Caco-2 (cell line): ENCODE results near the gene JPH2. TPM values are rescaled to one million over a fixed set of nuclear protein-coding genes. Genes with fewer than 3 reads are reported as not detected.
A peak's percentile ranks its signal among the peaks of the same experiment; 100 is the strongest.

Source experiments
- BruUV-seq: library from RNA; stranded (reverse); fragments of 400-500 nt; replicated peaks from 2 replicates; lab custom pipeline; 2021; lab: Mats Ljungman, UMichigan
- CTCF ChIA-PET: fragments of 300-600 bp; sonication (Branson Sonifier 250); formaldehyde crosslinking; loops from one replicate; lab custom pipeline; 2022; ENCODE audit warnings: antibody characterized with exemption; lab: Charles Lee
- POLR2A ChIA-PET: fragments of 300-600 bp; sonication (Branson Sonifier 250); formaldehyde crosslinking; loops from one replicate; lab custom pipeline; 2022; ENCODE audit warnings: antibody characterized with exemption; lab: Charles Lee
- DNase-seq, 2 experiments: peaks; one replicate each; pipeline versions ENCODE4 v3.0.0 to v3.0.0-alpha.2; 2020 to 2022
- H3K27me3 ChIP-seq: replicated peaks from 2 replicates; pipeline ENCODE4 v1.6.0; 2011; ENCODE audit warnings: low read length; ENCODE audit not compliant: control insufficient read depth, insufficient read depth
- H3K36me3 ChIP-seq: 2 replicates; pipeline ENCODE4 v1.5.1; 2011; ENCODE audit warnings: low read length; ENCODE audit not compliant: control insufficient read depth, insufficient read depth
- H3K4me1 ChIP-seq: fragments of 250-450 bp; sonication (Bioruptor Pico); 2 replicates; pipeline ENCODE4 v1.5.1; 2020; ENCODE audit warnings: mild to moderate bottlenecking
- H3K4me3 ChIP-seq: 2 replicates; pipeline ENCODE4 v1.5.1; 2011; ENCODE audit warnings: low read depth, mild to moderate bottlenecking, control low read depth, low read length
- H3K9me3 ChIP-seq: fragments of 250-450 bp; sonication (Bioruptor Pico); 2 replicates; pipeline ENCODE4 v1.5.1; 2020; ENCODE audit warnings: mild to moderate bottlenecking, moderate library complexity
- H3K27ac Mint-ChIP-seq: one replicate; pipeline ENCODE4 v1.8.0; 2022; ENCODE audit warnings: mixed read lengths; ENCODE audit not compliant: unreplicated experiment
- H3K27me3 Mint-ChIP-seq: one replicate; pipeline ENCODE4 v1.8.0; 2022; ENCODE audit warnings: mixed read lengths; ENCODE audit not compliant: insufficient read depth, unreplicated experiment
- H3K36me3 Mint-ChIP-seq: one replicate; pipeline ENCODE4 v1.8.0; 2022; ENCODE audit warnings: mild to moderate bottlenecking, mixed read lengths; ENCODE audit not compliant: insufficient read depth, unreplicated experiment
- H3K4me1 Mint-ChIP-seq: one replicate; pipeline ENCODE4 v1.8.0; 2022; ENCODE audit warnings: low read depth, mixed read lengths; ENCODE audit not compliant: unreplicated experiment
- H3K4me3 Mint-ChIP-seq: one replicate; pipeline ENCODE4 v1.8.0; 2022; ENCODE audit warnings: mild to moderate bottlenecking, moderate library complexity, mixed read lengths; ENCODE audit not compliant: unreplicated experiment
- H3K9me3 Mint-ChIP-seq: one replicate; pipeline ENCODE4 v1.8.0; 2022; ENCODE audit warnings: mixed read lengths; ENCODE audit not compliant: unreplicated experiment
- intact Hi-C: fragments of 100-400 bp; cut with micrococcal nuclease; formaldehyde crosslinking; loops from one replicate; pipeline ENCODE4 v1.10.0; 2022; ENCODE audit not compliant: unreplicated experiment
- total RNA-seq: library from RNA; stranded (reverse); gene quantifications from 2 replicates; pipeline ENCODE4 v1.2.3, GENCODE V29; 2022
- TF ChIP-seq, protein P1 (sequence below), 2 experiments: fragments of 200-600 bp in 1 of 2; IDR thresholded peaks; 1 replicate in 1 of 2; 2 replicates in 1 of 2; pipeline versions ENCODE4 v1.5.1 to v1.8.0; 2011 to 2022; ENCODE audit warnings: antibody characterized with exemption in 1 of 2, control low read depth in 1 of 2, inconsistent platforms in 1 of 2, low read depth in 1 of 2, low read length in 1 of 2, mild to moderate bottlenecking in 1 of 2, moderate library complexity in 1 of 2; ENCODE audit not compliant: insufficient read depth in 1 of 2, severe bottlenecking in 1 of 2, unreplicated experiment in 1 of 2

The JPH2 gene
- total RNA-seq, 1 experiment from 2014 or later: 10.5 TPM

DNA sequence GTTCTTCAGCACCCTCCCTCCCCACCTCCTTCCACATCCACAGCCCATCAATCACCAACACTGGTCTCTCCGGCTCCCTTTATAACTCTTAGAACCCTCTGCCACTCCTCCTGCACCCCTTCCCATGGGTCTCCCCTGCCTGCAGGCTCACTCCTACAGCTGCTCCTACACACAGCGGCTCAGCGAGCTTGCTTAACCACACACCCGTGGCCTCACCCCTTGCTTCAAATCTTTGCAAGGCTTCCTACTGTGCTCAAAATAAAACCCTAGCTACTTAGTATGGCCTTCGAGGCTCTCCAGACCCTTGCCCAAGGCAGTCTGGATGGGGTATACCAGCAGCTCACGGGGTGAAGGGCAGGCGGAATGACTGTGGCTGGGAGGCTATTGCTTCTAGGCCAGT, 63.7 kb downstream of the JPH2 start:
- no TSS peak for BruUV-seq
- Histone ChIP-seq H3K27me3 (no peaks in the 10 kb centered on the region), H3K4me1 (no peaks in the 10 kb centered on the region), H3K36me3 (no peaks in the 10 kb centered on the region), H3K4me3 (no peak overlapping the region), H3K9me3 (no peaks in the 10 kb centered on the region)
- intact Hi-C loops: no loop called here
- Mint-ChIP-seq H3K27me3 (no peaks in the 10 kb centered on the region), H3K36me3 (peaks cover 5% of the 10 kb centered on the region), H3K9me3 (no peaks in the 10 kb centered on the region), H3K27ac (no peak overlapping the region), H3K4me1 (no peaks in the 10 kb centered on the region), H3K4me3 (no peak overlapping the region)
- ChIA-PET CTCF (interaction anchor here (0.6 to 1.2 kb wide), 2 partner anchors 66 to 192 kb away, joined by 3 to 10 read pairs; no protein-coding TSS in a partner anchor), POLR2A (no interaction called here)
- TF ChIP-seq, protein P1, sequence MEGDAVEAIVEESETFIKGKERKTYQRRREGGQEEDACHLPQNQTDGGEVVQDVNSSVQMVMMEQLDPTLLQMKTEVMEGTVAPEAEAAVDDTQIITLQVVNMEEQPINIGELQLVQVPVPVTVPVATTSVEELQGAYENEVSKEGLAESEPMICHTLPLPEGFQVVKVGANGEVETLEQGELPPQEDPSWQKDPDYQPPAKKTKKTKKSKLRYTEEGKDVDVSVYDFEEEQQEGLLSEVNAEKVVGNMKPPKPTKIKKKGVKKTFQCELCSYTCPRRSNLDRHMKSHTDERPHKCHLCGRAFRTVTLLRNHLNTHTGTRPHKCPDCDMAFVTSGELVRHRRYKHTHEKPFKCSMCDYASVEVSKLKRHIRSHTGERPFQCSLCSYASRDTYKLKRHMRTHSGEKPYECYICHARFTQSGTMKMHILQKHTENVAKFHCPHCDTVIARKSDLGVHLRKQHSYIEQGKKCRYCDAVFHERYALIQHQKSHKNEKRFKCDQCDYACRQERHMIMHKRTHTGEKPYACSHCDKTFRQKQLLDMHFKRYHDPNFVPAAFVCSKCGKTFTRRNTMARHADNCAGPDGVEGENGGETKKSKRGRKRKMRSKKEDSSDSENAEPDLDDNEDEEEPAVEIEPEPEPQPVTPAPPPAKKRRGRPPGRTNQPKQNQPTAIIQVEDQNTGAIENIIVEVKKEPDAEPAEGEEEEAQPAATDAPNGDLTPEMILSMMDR (IDR thresholded peaks at IDR 0.05; ENCODE audit: insufficient read depth in 1 of 2, low read depth in 1 of 2, low read length in 1 of 2, severe bottlenecking in 1 of 2, unreplicated experiment in 1 of 2): no peak
- DNase-seq: peak in 1 of 2 experiments; percentile 41

DNA sequence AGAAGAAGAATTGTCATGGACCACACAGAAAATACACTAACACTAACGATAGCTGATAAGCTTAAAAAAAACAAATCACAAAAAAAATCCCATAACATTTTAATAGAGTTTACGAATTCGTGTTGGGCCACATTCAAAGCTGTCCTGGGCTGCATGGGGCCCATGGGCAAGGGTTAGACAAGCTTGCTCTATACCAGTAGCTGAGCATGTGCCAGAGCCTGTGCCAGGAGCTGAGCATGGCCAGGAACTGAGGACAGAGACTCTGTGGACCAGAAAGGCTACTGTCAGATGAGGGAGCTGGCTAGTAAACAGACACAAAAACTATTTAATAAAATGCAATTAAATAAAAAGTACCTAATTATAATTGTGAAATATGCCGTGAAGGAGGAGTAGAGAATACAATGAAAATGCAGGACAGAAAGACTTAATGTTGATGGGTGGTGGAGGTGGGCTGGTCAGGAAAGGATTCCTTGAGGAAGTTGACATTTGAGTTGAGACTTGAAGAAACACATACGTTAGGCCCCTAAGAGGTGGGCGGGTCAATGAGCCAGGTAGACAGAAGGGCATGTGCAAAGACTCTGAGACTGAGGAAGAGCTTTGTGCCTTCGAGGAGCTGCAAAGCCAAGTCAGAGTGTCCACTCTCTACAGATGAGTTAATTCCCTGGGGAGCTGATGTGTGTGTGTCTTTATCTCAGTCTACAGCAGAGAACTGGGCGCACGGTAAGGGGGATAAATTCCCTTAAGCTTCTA, 66.1 kb downstream of the JPH2 start:
- POLR2A ChIA-PET: no interaction called here
- no peaks in the 10 kb centered on the region for H3K4me1 Mint-ChIP-seq
- no peaks in the 10 kb centered on the region for H3K9me3 ChIP-seq
- H3K36me3 Mint-ChIP-seq: peaks cover 5% of the 10 kb centered on the region
- intact Hi-C loops: no loop called here
- no peaks in the 10 kb centered on the region for H3K36me3 ChIP-seq
- peak in 1 of 2 experiments; percentile 41 for DNase-seq
- no peak overlapping the region for H3K4me3 ChIP-seq
- H3K9me3 Mint-ChIP-seq: no peaks in the 10 kb centered on the region
- H3K27me3 Mint-ChIP-seq: no peaks in the 10 kb centered on the region
- TF ChIP-seq, protein P1 (IDR thresholded peaks at IDR 0.05; ENCODE audit: insufficient read depth in 1 of 2, low read depth in 1 of 2, low read length in 1 of 2, severe bottlenecking in 1 of 2, unreplicated experiment in 1 of 2): no peak
- no TSS peak for BruUV-seq
- CTCF ChIA-PET: interaction anchor here (1.6 to 3.3 kb wide), 2 partner anchors 70 to 89 kb away, joined by 3 to 39 read pairs; no protein-coding TSS in a partner anchor
- no peaks in the 10 kb centered on the region for H3K27me3 ChIP-seq
- no peak overlapping the region for H3K27ac Mint-ChIP-seq
- H3K4me3 Mint-ChIP-seq: no peak overlapping the region
- no peaks in the 10 kb centered on the region for H3K4me1 ChIP-seq

DNA sequence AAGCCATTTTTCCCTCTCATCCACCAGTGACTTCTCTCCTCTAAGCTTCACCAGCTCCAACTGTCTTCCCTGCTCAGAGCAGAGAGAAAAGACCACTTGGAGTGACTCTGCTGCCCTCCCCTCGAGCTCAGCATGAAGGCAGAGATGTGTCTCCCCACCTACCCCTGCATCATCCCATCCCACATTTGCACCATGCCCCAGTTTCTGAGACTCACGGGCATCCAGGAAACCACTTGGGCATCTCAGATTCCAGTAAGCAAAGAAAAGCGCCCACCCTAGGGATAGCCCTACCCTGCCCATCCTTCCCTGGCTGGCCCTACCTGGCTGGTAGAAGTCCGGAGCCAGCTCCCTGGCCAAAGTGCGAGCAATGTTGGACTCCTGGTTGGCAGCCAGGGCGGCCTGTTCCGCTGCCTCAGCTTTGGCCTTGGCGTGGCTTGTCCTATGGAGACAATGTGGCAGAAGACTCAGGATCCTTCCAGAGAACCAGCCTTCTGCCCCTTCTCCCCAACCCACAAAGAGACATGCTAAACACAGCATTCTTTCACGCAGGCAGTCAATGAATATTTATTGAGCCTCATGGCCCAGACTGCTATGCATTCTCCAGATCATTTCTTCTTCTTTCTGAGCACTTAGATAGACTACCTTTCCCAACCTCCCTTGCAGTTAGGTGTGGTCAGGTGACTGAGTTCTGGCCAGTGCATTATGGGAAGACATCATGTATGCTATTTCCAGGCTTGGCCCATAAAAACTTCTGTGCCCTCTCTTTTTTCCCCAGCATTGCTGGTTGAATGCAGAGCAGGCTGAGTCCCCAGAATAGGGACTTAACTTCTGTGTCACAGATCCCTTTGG, 68.6 kb downstream of the JPH2 start:
- Mint-ChIP-seq H3K9me3 (no peaks in the 10 kb centered on the region), H3K4me3 (no peak overlapping the region), H3K27ac (peak overlapping the region; percentile 13), H3K4me1 (no peaks in the 10 kb centered on the region), H3K27me3 (no peaks in the 10 kb centered on the region), H3K36me3 (no peaks in the 10 kb centered on the region)
- ChIA-PET CTCF (interaction anchor here (0.5 to 7.4 kb wide), 8 partner anchors 13 to 341 kb away, joined by 3 to 439 read pairs (median 10); partner anchors contain the start of gene JPH2), POLR2A (interaction anchor here (2.4 kb wide), 1 partner anchor 72 kb away, joined by 13 read pairs; no protein-coding TSS in a partner anchor)
- Histone ChIP-seq H3K27me3 (no peaks in the 10 kb centered on the region), H3K4me3 (no peak overlapping the region), H3K4me1 (no peaks in the 10 kb centered on the region), H3K9me3 (no peaks in the 10 kb centered on the region), H3K36me3 (no peaks in the 10 kb centered on the region)
- no TSS peak for BruUV-seq
- TF ChIP-seq, protein P1 (IDR thresholded peaks at IDR 0.05; ENCODE audit: insufficient read depth in 1 of 2, low read depth in 1 of 2, low read length in 1 of 2, severe bottlenecking in 1 of 2, unreplicated experiment in 1 of 2): no peak
- intact Hi-C loops: no loop called here
- peak in 1 of 2 experiments; percentile 37 for DNase-seq
